Measurements from ENCODE around the gene SCAMP1.

SCAMP1 gene

DNA sequence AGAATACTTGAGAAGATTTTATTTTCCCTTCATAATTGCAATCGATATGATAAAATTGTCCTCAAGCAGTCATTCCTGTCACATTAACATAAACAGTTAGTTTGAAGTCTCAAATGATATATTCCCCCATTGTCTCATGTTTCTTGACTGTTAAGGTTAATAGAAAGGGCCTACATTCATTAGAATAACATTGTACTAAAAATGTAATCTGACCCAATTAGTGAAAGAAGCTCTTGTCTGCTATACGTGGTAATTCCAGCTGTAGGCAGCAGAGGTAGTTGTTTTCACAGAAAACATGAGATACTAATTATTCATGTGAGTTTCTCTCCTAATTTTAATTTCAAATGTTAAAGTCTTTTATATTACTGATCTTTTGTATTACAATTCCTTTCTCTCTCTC lies 40.0 kb upstream of the SCAMP1 start:
- Histone ChIP-seq H3K4me3 (replicated peaks; ENCODE audit: insufficient read depth, low read length) (no peak overlapping the region), H3K27me3 (ENCODE audit: insufficient read depth, poor library complexity, severe bottlenecking) (no peaks in the 10 kb centered on the region), H3K27ac (replicated peaks) (no peak overlapping the region)
- DNase-seq (ENCODE audit: low read depth in 1 of 2, low spot score in 1 of 2) = no peak
- TF ChIP-seq, protein P1, sequence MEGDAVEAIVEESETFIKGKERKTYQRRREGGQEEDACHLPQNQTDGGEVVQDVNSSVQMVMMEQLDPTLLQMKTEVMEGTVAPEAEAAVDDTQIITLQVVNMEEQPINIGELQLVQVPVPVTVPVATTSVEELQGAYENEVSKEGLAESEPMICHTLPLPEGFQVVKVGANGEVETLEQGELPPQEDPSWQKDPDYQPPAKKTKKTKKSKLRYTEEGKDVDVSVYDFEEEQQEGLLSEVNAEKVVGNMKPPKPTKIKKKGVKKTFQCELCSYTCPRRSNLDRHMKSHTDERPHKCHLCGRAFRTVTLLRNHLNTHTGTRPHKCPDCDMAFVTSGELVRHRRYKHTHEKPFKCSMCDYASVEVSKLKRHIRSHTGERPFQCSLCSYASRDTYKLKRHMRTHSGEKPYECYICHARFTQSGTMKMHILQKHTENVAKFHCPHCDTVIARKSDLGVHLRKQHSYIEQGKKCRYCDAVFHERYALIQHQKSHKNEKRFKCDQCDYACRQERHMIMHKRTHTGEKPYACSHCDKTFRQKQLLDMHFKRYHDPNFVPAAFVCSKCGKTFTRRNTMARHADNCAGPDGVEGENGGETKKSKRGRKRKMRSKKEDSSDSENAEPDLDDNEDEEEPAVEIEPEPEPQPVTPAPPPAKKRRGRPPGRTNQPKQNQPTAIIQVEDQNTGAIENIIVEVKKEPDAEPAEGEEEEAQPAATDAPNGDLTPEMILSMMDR (IDR thresholded peaks at IDR 0.05; ENCODE audit: insufficient read depth, low read length) = no peak
- no peak for TF ChIP-seq GABPA (IDR thresholded peaks at IDR 0.05; ENCODE audit: low read depth)
- TF ChIP-seq SPI1 (IDR thresholded peaks at IDR 0.05; ENCODE audit: borderline replicate concordance, low read depth) = no peak
- no peak for TF ChIP-seq POLR2AphosphoS5 (IDR thresholded peaks at IDR 0.05; ENCODE audit: low read depth)

DNA sequence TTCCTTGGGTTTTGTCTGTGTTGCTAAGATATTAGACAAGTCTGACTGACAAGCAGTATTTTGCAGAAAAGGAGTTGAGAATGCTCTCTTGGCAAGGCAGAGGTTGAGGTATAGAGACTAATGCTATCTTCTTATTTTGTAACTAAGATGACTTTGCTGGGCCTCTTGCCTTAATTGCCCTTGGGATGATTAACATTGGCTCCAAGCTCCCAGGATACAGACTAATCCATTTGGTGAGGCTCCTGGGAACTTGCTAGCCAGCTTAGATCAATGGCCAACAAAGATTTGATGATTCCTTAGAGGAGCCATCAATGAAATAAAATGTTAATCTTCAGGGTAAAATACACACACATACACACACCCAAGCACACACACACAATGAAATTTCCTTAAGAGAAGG lies 37.2 kb upstream of the SCAMP1 start:
- TF ChIP-seq, protein P2, sequence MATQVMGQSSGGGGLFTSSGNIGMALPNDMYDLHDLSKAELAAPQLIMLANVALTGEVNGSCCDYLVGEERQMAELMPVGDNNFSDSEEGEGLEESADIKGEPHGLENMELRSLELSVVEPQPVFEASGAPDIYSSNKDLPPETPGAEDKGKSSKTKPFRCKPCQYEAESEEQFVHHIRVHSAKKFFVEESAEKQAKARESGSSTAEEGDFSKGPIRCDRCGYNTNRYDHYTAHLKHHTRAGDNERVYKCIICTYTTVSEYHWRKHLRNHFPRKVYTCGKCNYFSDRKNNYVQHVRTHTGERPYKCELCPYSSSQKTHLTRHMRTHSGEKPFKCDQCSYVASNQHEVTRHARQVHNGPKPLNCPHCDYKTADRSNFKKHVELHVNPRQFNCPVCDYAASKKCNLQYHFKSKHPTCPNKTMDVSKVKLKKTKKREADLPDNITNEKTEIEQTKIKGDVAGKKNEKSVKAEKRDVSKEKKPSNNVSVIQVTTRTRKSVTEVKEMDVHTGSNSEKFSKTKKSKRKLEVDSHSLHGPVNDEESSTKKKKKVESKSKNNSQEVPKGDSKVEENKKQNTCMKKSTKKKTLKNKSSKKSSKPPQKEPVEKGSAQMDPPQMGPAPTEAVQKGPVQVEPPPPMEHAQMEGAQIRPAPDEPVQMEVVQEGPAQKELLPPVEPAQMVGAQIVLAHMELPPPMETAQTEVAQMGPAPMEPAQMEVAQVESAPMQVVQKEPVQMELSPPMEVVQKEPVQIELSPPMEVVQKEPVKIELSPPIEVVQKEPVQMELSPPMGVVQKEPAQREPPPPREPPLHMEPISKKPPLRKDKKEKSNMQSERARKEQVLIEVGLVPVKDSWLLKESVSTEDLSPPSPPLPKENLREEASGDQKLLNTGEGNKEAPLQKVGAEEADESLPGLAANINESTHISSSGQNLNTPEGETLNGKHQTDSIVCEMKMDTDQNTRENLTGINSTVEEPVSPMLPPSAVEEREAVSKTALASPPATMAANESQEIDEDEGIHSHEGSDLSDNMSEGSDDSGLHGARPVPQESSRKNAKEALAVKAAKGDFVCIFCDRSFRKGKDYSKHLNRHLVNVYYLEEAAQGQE (IDR thresholded peaks at IDR 0.05; ENCODE audit: insufficient replicate concordance, low read depth) = no peak
- TF ChIP-seq POLR2AphosphoS5 (IDR thresholded peaks at IDR 0.05; ENCODE audit: low read depth) (no peak), GABPA (IDR thresholded peaks at IDR 0.05; ENCODE audit: low read depth) (no peak)
- Histone ChIP-seq H3K27me3 (ENCODE audit: insufficient read depth, poor library complexity, severe bottlenecking) (no peaks in the 10 kb centered on the region), H3K4me3 (replicated peaks; ENCODE audit: insufficient read depth, low read length) (no peak overlapping the region), H3K27ac (replicated peaks) (no peak overlapping the region)
- DNase-seq (ENCODE audit: low read depth in 1 of 2, low spot score in 1 of 2) = no peak

DNA sequence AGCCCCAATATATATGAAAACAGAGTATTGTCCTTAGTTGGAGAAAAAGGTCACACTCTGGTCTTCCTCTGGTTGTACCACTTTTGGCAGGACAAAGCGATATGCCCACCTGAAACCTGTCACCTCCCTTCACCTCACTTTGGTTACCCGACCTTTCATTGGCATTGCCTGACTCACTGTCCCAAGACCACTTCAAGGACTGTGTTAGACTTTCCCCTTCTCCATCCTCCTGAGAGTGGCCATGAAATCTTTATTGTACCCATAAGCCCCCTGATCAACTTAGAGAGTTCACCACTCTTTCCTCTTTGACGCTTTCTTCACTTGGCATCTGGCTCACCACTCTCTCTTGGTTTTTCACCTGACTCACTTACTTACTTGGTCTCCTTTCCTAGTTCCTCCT lies 33.5 kb upstream of the SCAMP1 start:
- TF ChIP-seq GABPA (IDR thresholded peaks at IDR 0.05; ENCODE audit: low read depth) = no peak
- TF ChIP-seq, protein P2 (IDR thresholded peaks at IDR 0.05; ENCODE audit: insufficient replicate concordance, low read depth) = no peak
- TF ChIP-seq, protein P1 (IDR thresholded peaks at IDR 0.05; ENCODE audit: insufficient read depth, low read length) = no peak
- no peak for TF ChIP-seq SPI1 (IDR thresholded peaks at IDR 0.05; ENCODE audit: borderline replicate concordance, low read depth)
- no peak for TF ChIP-seq POLR2AphosphoS5 (IDR thresholded peaks at IDR 0.05; ENCODE audit: low read depth)
- Histone ChIP-seq H3K27me3 (ENCODE audit: insufficient read depth, poor library complexity, severe bottlenecking) (no peaks in the 10 kb centered on the region), H3K27ac (replicated peaks) (no peak overlapping the region), H3K4me3 (replicated peaks; ENCODE audit: insufficient read depth, low read length) (no peak overlapping the region)
- DNase-seq (ENCODE audit: low read depth in 1 of 2, low spot score in 1 of 2) = no peak

DNA sequence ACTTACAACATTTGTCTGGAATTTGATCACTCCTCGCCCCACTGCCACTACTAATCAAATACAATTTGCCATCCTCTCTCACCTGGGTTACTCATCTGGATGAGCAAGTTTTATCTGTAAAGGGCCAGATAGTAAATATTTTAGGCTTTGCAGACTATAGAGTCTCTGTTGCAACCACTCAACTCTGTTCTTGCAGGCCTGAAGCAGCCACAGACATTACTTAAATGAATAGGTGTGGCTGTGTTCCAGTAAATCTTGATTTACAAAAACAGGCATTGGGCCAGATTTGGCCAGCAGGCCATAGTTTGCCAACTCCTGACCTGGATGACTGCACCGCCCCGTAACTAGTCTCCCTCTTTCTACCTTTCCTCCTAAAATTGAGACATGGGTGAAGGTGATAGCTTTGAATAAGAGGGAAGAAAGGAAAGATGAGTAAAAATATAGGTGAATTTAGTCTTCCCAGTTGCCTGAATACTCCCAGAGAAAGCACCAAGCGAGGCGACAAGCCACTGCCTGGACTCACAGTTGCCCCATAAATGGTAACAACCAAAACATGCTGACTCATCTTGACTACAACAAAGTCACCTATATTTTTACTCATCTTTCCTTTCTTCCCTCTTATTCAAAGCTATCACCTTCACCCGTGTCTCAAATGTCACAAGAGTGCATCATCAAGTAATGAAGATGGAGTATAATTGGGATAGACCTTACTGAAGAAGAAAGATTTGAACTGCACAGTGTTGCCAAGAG lies 32.5 kb upstream of the SCAMP1 start:
- TF ChIP-seq SPI1 (IDR thresholded peaks at IDR 0.05; ENCODE audit: borderline replicate concordance, low read depth) (no peak), POLR2AphosphoS5 (IDR thresholded peaks at IDR 0.05; ENCODE audit: low read depth) (no peak), GABPA (IDR thresholded peaks at IDR 0.05; ENCODE audit: low read depth) (no peak)
- TF ChIP-seq, protein P2 (IDR thresholded peaks at IDR 0.05; ENCODE audit: insufficient replicate concordance, low read depth) = no peak
- DNase-seq (ENCODE audit: low read depth in 1 of 2, low spot score in 1 of 2) = no peak
- Histone ChIP-seq H3K27me3 (ENCODE audit: insufficient read depth, poor library complexity, severe bottlenecking) (no peaks in the 10 kb centered on the region), H3K27ac (replicated peaks) (no peak overlapping the region), H3K4me3 (replicated peaks; ENCODE audit: insufficient read depth, low read length) (no peak overlapping the region)
